HEK293 (cell line): ENCODE data around the gene HIF3A.
A peak's percentile ranks its signal among the peaks of the same experiment; 100 is the strongest.
"Not testable (repeated sequence)": the region's sequence is repeated elsewhere in the genome, so short reads cannot be mapped to it uniquely, and the experiment has no call there.

Source experiments
- CTCF ChIA-PET: fragments of 350-600 bp; formaldehyde crosslinking; extraction: SDS; loops from one replicate; lab custom pipeline; 2021; ENCODE audit warnings: antibody characterized with exemption; lab: Yijun Ruan, JAX
- POLR2A ChIA-PET: fragments of 300-600 bp; formaldehyde crosslinking; extraction: SDS; loops from one replicate; lab custom pipeline; 2020; ENCODE audit warnings: antibody characterized with exemption, inconsistent platforms; lab: Yijun Ruan, JAX
- H3K27ac ChIP-seq: fragments of 200-500 bp; sonication (Bioruptor generic); 2 replicates; pipeline ENCODE4 v1.5.1; 2014; ENCODE audit warnings: low read depth, low read length, control low read depth, inconsistent platforms; ENCODE audit errors: extremely low read depth
- H3K36me3 ChIP-seq, 2 experiments: fragments of 200-500 bp in 1 of 2; sonication (Bioruptor generic) in 1 of 2; 1 replicate in 1 of 2; 2 replicates in 1 of 2; pipeline ENCODE4 v1.5.1; 2014 to 2017; ENCODE audit warnings: inconsistent platforms in 2 of 2, low read length in 2 of 2; ENCODE audit not compliant: control insufficient read depth in 2 of 2, insufficient read depth in 1 of 2
- H3K4me1 ChIP-seq: fragments of 200-500 bp; sonication (Bioruptor generic); 2 replicates; pipeline ENCODE4 v1.5.1; 2014; ENCODE audit warnings: mild to moderate bottlenecking, low read length, inconsistent platforms; ENCODE audit not compliant: control insufficient read depth, insufficient read depth
- H3K4me3 ChIP-seq: 2 replicates; pipeline ENCODE4 v1.5.1; 2011; ENCODE audit warnings: low read depth, mild to moderate bottlenecking, control low read depth, low read length, moderate library complexity
- H3K9me3 ChIP-seq: fragments of 200-500 bp; sonication (Bioruptor generic); 2 replicates; pipeline ENCODE4 v1.5.1; 2014; ENCODE audit warnings: low read depth, low read length, inconsistent platforms; ENCODE audit not compliant: control insufficient read depth, insufficient read depth
- FEZF1 ChIP-seq: fragments of 450-650 bp; formaldehyde crosslinking; IDR thresholded peaks from 2 replicates; pipeline ENCODE4 v1.5.1; 2016; ENCODE audit warnings: missing biosample characterization, missing genetic modification characterization
- GLI2 ChIP-seq: fragments of 450-650 bp; formaldehyde crosslinking; IDR thresholded peaks from 2 replicates; pipeline ENCODE4; 2017; ENCODE audit warnings: missing biosample characterization, missing genetic modification characterization, low read depth, borderline replicate concordance
- SP7 ChIP-seq: fragments of 450-650 bp; formaldehyde crosslinking; IDR thresholded peaks from 2 replicates; pipeline ENCODE4 v1.5.1; 2016; ENCODE audit warnings: missing biosample characterization, missing genetic modification characterization
- TCF7L2 ChIP-seq: IDR thresholded peaks from 2 replicates; pipeline ENCODE4 v1.6.1; 2011; ENCODE audit warnings: low read depth, mild to moderate bottlenecking, inconsistent platforms, low read length, moderate library complexity, borderline replicate concordance
- YY2 ChIP-seq: fragments of 450-650 bp; formaldehyde crosslinking; IDR thresholded peaks from 2 replicates; pipeline ENCODE4 v1.5.1; 2016; ENCODE audit warnings: missing biosample characterization, missing genetic modification characterization
- ZBTB21 ChIP-seq: fragments of 450-650 bp; formaldehyde crosslinking; IDR thresholded peaks from 2 replicates; pipeline ENCODE4 v1.5.1; 2017; ENCODE audit warnings: missing biosample characterization, missing genetic modification characterization
- ZEB2 ChIP-seq: fragments of 450-650 bp; formaldehyde crosslinking; IDR thresholded peaks from 2 replicates; pipeline ENCODE4 v1.5.1; 2016; ENCODE audit warnings: missing biosample characterization, missing genetic modification characterization
- ZNF112 ChIP-seq: fragments of 450-650 bp; formaldehyde crosslinking; IDR thresholded peaks from 2 replicates; pipeline ENCODE4 v1.5.0; 2017; ENCODE audit warnings: missing biosample characterization, missing genetic modification characterization
- ZNF175 ChIP-seq: fragments of 450-650 bp; formaldehyde crosslinking; IDR thresholded peaks from 2 replicates; pipeline ENCODE4 v1.5.1; 2016; ENCODE audit warnings: missing biosample characterization, missing genetic modification characterization
- ZNF302 ChIP-seq: fragments of 450-650 bp; formaldehyde crosslinking; IDR thresholded peaks from 2 replicates; pipeline ENCODE4 v1.5.1; 2016; ENCODE audit warnings: missing biosample characterization, missing genetic modification characterization, low read depth
- ZNF394 ChIP-seq: fragments of 450-650 bp; formaldehyde crosslinking; IDR thresholded peaks from 2 replicates; pipeline ENCODE4 v1.5.1; 2016; ENCODE audit warnings: missing biosample characterization, missing genetic modification characterization, mild to moderate bottlenecking, moderate library complexity, borderline replicate concordance
- ZNF843 ChIP-seq: fragments of 450-650 bp; formaldehyde crosslinking; IDR thresholded peaks from 2 replicates; pipeline ENCODE4 v1.5.1; 2016; ENCODE audit warnings: missing biosample characterization, missing genetic modification characterization
- TF ChIP-seq, protein P1 (sequence below): fragments of 450-650 bp; formaldehyde crosslinking; IDR thresholded peaks from 2 replicates; pipeline ENCODE4 v1.5.1; 2016; ENCODE audit warnings: missing biosample characterization, missing genetic modification characterization
- TF ChIP-seq, protein P2 (sequence below): fragments of 450-650 bp; formaldehyde crosslinking; IDR thresholded peaks from 2 replicates; pipeline ENCODE4 v1.5.1; 2016; ENCODE audit warnings: missing biosample characterization, missing genetic modification characterization, borderline replicate concordance
- TF ChIP-seq, protein P3 (sequence below): fragments of 450-650 bp; formaldehyde crosslinking; IDR thresholded peaks from 2 replicates; pipeline ENCODE4 v1.5.1; 2016; ENCODE audit warnings: missing biosample characterization, missing genetic modification characterization
- TF ChIP-seq, protein P4 (sequence below): fragments of 450-650 bp; formaldehyde crosslinking; IDR thresholded peaks from 2 replicates; pipeline ENCODE4 v1.5.1; 2017; ENCODE audit warnings: missing biosample characterization, missing genetic modification characterization

Gene HIF3A

DNA sequence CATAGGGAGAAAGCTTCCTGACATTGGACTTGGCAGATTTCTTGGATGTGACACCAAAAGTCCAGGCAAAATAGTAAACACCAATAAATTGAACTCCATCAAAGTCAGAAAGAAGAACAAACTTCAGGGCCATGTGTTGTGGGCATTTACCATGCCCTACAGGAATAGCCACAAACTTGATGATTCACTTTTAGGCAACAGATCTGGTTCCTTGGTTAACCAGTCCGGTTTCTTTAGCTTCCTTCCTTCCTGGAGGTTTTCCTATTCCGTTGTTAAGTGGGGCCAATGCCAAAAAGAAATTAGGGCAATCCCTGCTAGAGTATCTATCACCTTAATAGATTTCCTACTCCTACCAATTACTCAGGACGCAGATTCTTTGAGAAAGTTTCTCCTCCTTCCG, 42.1 kb upstream of the HIF3A start:
- Histone ChIP-seq H3K27ac (no peak overlapping the region), H3K9me3 (no peaks in the 10 kb centered on the region), H3K36me3 (no peaks in the 10 kb centered on the region), H3K4me3 (no peak overlapping the region), H3K4me1 (peaks cover 3% of the 10 kb centered on the region; the same call in 1 of the 2 replicates)
- ChIA-PET CTCF (interaction anchor here (0.5 to 6.4 kb wide), 8 partner anchors 9 to 177 kb away, joined by 3 to 37 read pairs (median 3); no protein-coding TSS in a partner anchor), POLR2A (no interaction called here)
- TF ChIP-seq TCF7L2 (no peak), ZNF302 (tag by site-specific recombination) (no peak), GLI2 (no peak), ZNF843 (no peak), ZNF175 (tag by site-specific recombination) (no peak), SP7 (tag by site-specific recombination) (no peak), ZNF112 (tag by site-specific recombination) (no peak)
- TF ChIP-seq, protein P1, sequence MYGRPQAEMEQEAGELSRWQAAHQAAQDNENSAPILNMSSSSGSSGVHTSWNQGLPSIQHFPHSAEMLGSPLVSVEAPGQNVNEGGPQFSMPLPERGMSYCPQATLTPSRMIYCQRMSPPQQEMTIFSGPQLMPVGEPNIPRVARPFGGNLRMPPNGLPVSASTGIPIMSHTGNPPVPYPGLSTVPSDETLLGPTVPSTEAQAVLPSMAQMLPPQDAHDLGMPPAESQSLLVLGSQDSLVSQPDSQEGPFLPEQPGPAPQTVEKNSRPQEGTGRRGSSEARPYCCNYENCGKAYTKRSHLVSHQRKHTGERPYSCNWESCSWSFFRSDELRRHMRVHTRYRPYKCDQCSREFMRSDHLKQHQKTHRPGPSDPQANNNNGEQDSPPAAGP (tag by site-specific recombination) = no peak

DNA sequence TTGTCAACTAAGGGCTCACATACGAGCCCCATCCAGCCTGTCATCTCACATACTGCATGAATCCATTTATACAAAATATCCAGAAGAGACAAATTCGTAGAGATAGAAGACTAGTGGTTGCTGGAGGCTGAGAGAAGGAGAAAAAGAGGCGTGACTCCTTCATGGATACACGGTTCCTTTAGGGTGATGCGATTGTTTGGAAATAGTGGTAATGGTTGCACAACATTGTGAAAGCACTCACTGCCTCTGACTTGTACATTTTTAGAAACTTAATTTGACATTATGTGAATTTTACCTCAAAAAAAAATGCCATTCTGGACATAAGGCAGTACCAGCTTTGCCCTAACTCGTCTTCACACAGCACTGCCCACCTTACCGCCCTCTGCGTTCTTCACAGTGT, 40.0 kb upstream of the HIF3A start:
- no peak for TF ChIP-seq GLI2
- TF ChIP-seq, all 188 proteins: peak for 0
- POLR2A ChIA-PET = no interaction called here
- Histone ChIP-seq H3K27ac (no peak overlapping the region), H3K36me3 (no peaks in the 10 kb centered on the region), H3K4me3 (no peak overlapping the region), H3K9me3 (no peaks in the 10 kb centered on the region), H3K4me1 (no peaks in the 10 kb centered on the region)
- CTCF ChIA-PET = interaction anchor here (1.2 to 12.7 kb wide), 2 partner anchors 8 to 177 kb away, joined by 3 to 431 read pairs; no protein-coding TSS in a partner anchor

DNA sequence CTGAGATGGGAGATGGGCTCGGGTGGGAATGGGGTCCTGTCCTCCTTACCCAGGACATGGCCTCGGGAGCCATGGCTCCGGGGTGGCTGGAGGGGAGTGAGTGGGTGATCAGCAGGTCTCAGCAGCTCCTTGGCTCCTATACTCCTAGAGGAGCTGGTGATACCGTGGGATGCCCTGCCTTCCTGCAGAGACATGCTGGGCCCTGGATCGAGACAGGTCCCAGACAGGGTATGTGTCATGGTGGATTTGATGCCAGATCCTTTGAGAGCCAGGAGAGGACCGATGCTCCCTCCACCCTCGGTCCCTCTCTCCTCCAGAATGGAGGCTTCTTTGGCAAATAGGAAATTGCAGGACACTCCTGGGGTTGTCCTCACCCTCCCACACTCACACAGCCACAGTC, 35.3 kb upstream of the HIF3A start:
- ChIA-PET CTCF (interaction anchor here (2.9 to 12.7 kb wide), 3 partner anchors 9 to 232 kb away, joined by 21 to 431 read pairs (median 37); no protein-coding TSS in a partner anchor), POLR2A (interaction anchor here (0.6 kb wide), 1 partner anchor 9 kb away, joined by 5 read pairs; no protein-coding TSS in a partner anchor)
- H3K36me3 ChIP-seq, H3K9me3 ChIP-seq, H3K4me1 ChIP-seq, H3K27ac ChIP-seq, H3K4me3 ChIP-seq: not testable (repeated sequence)

DNA sequence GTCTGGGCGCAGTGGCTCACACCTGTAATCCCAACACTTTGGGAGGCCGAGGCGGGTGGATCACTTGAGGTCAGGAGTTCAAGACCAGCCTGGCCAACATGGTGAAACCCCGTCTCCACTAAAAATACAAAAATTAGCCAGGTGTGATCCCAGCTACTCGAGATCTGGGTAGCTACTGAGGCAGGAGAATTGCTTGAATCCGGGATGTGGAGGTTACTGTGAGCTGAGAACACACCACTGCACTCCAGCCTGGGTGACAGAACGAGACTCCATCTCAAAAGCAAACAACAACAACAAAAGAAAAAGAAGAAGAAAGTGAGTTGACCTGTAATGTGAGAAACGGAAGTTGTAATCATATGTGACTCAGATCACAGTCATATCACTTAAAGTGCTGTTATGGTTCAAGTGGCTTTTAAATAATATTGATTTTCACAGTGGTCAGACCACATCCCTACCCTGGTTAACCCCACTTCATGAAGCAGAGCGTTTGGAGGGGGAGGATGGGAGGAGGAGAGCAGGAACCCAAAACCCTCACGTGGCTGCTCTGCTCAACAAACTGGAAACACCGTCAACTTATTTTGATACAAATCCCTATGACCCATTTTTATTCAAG, 34.1 kb upstream of the HIF3A start:
- not testable (repeated sequence) for H3K27ac ChIP-seq, H3K9me3 ChIP-seq, H3K4me1 ChIP-seq, H3K4me3 ChIP-seq, H3K36me3 ChIP-seq
- ChIA-PET CTCF (interaction anchor here (0.6 to 12.7 kb wide), 10 partner anchors 10 to 451 kb away, joined by 3 to 431 read pairs (median 12); no protein-coding TSS in a partner anchor), POLR2A (interaction anchor here (0.6 to 1.1 kb wide), 2 partner anchors 184 to 307 kb away, joined by 3 to 5 read pairs; no protein-coding TSS in a partner anchor)
- TF ChIP-seq ZNF394 = peak; percentile 51; the same call in 1 of the 2 replicates
- TF ChIP-seq, protein P2, sequence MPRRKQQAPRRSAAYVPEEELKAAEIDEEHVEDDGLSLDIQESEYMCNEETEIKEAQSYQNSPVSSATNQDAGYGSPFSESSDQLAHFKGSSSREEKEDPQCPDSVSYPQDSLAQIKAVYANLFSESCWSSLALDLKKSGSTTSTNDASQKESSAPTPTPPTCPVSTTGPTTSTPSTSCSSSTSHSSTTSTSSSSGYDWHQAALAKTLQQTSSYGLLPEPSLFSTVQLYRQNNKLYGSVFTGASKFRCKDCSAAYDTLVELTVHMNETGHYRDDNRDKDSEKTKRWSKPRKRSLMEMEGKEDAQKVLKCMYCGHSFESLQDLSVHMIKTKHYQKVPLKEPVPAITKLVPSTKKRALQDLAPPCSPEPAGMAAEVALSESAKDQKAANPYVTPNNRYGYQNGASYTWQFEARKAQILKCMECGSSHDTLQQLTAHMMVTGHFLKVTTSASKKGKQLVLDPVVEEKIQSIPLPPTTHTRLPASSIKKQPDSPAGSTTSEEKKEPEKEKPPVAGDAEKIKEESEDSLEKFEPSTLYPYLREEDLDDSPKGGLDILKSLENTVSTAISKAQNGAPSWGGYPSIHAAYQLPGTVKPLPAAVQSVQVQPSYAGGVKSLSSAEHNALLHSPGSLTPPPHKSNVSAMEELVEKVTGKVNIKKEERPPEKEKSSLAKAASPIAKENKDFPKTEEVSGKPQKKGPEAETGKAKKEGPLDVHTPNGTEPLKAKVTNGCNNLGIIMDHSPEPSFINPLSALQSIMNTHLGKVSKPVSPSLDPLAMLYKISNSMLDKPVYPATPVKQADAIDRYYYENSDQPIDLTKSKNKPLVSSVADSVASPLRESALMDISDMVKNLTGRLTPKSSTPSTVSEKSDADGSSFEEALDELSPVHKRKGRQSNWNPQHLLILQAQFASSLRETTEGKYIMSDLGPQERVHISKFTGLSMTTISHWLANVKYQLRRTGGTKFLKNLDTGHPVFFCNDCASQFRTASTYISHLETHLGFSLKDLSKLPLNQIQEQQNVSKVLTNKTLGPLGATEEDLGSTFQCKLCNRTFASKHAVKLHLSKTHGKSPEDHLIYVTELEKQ (tag by site-specific recombination) = peak; percentile 42; the same call in 1 of the 2 replicates
- peak; percentile 68 for TF ChIP-seq ZEB2 (tag by site-specific recombination)
- TF ChIP-seq, protein P3, sequence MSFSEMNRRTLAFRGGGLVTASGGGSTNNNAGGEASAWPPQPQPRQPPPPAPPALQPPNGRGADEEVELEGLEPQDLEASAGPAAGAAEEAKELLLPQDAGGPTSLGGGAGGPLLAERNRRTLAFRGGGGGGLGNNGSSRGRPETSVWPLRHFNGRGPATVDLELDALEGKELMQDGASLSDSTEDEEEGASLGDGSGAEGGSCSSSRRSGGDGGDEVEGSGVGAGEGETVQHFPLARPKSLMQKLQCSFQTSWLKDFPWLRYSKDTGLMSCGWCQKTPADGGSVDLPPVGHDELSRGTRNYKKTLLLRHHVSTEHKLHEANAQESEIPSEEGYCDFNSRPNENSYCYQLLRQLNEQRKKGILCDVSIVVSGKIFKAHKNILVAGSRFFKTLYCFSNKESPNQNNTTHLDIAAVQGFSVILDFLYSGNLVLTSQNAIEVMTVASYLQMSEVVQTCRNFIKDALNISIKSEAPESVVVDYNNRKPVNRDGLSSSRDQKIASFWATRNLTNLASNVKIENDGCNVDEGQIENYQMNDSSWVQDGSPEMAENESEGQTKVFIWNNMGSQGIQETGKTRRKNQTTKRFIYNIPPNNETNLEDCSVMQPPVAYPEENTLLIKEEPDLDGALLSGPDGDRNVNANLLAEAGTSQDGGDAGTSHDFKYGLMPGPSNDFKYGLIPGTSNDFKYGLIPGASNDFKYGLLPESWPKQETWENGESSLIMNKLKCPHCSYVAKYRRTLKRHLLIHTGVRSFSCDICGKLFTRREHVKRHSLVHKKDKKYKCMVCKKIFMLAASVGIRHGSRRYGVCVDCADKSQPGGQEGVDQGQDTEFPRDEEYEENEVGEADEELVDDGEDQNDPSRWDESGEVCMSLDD (tag by site-specific recombination) = 0 out of 2 replicates have a peak, but pooled peaks have one; percentile 25
- peak; percentile 40; the same call in 1 of the 2 replicates for TF ChIP-seq FEZF1
- 0 out of 2 replicates have a peak, but pooled peaks have one; percentile 26 for TF ChIP-seq YY2 (tag by site-specific recombination)
- TF ChIP-seq, protein P4, sequence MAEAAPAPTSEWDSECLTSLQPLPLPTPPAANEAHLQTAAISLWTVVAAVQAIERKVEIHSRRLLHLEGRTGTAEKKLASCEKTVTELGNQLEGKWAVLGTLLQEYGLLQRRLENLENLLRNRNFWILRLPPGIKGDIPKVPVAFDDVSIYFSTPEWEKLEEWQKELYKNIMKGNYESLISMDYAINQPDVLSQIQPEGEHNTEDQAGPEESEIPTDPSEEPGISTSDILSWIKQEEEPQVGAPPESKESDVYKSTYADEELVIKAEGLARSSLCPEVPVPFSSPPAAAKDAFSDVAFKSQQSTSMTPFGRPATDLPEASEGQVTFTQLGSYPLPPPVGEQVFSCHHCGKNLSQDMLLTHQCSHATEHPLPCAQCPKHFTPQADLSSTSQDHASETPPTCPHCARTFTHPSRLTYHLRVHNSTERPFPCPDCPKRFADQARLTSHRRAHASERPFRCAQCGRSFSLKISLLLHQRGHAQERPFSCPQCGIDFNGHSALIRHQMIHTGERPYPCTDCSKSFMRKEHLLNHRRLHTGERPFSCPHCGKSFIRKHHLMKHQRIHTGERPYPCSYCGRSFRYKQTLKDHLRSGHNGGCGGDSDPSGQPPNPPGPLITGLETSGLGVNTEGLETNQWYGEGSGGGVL (tag by site-specific recombination) = peak; percentile 80
- TF ChIP-seq ZBTB21 (tag by site-specific recombination) = peak; percentile 55
